SK-N-SH (cell line): ENCODE data around the gene ITCH. TPM values are rescaled to one million over a fixed set of nuclear protein-coding genes. Genes with fewer than 3 reads are reported as not detected.

ENCODE experiments used
- CTCF ChIA-PET: fragments of 300-600, 350-600 bp; formaldehyde crosslinking; extraction: SDS; loops from one replicate; lab custom pipeline; 2021; lab: Yijun Ruan, JAX
- POLR2A ChIA-PET: fragments of 350-600 bp; sonication (Branson Sonifier 250); formaldehyde crosslinking; extraction: SDS; loops from one replicate; lab custom pipeline; 2020; ENCODE audit warnings: antibody characterized with exemption, inconsistent platforms; lab: Yijun Ruan, JAX
- DNase-seq: peaks from one replicate; pipeline ENCODE4 v3.0.0; 2012
- H2AFZ ChIP-seq: fragments of 200-600 bp; sonication (generic); 2 replicates; pipeline ENCODE4 v1.8.1; 2016; ENCODE audit warnings: antibody characterized with exemption, mild to moderate bottlenecking, low read depth
- H3F3A ChIP-seq: fragments of 200-600 bp; sonication (generic); replicated peaks from 2 replicates; pipeline ENCODE3; 2016; ENCODE audit warnings: antibody characterized with exemption, mild to moderate bottlenecking; ENCODE audit not compliant: insufficient read depth
- H3K27ac ChIP-seq, 2 experiments: fragments of 200-500 bp in 1 of 2; fragments of 200-600 bp in 1 of 2; sonication (Bioruptor generic) in 1 of 2; sonication (generic), shearing (Covaris generic) in 1 of 2; 2 replicates each; pipeline versions ENCODE4 v1.5.1 to v1.6.1; 2014 to 2016; ENCODE audit warnings: low read depth in 2 of 2, inconsistent platforms in 1 of 2, low read length in 1 of 2, mild to moderate bottlenecking in 1 of 2, mixed read lengths in 1 of 2
- H3K27me3 ChIP-seq: fragments of 200-600 bp; sonication (generic), shearing (Covaris generic); 2 replicates; pipeline ENCODE4 v1.6.1; 2016; ENCODE audit warnings: mixed run types; ENCODE audit not compliant: insufficient read depth
- H3K36me3 ChIP-seq, 2 experiments: fragments of 200-500 bp in 1 of 2; fragments of 200-600 bp in 1 of 2; sonication (Bioruptor generic) in 1 of 2; sonication (generic) in 1 of 2; replicated peaks in 1 of 2; 2 replicates each; pipeline versions ENCODE3 to v1.5.1; 2014 to 2016; ENCODE audit warnings: low read length in 1 of 2, mild to moderate bottlenecking in 1 of 2; ENCODE audit not compliant: insufficient read depth in 2 of 2, control insufficient read depth in 1 of 2
- H3K4me1 ChIP-seq, 2 experiments: fragments of 200-500 bp in 1 of 2; fragments of 200-600 bp in 1 of 2; sonication (Bioruptor generic) in 1 of 2; sonication (generic), shearing (Covaris generic) in 1 of 2; 2 replicates each; pipeline versions ENCODE4 v1.5.1 to v1.6.1; 2014 to 2016; ENCODE audit warnings: low read depth in 1 of 2, low read length in 1 of 2, mixed run types in 1 of 2; ENCODE audit not compliant: insufficient read depth in 2 of 2, control insufficient read depth in 1 of 2
- H3K4me2 ChIP-seq: fragments of 200-600 bp; sonication (generic), shearing (Covaris generic); 2 replicates; pipeline ENCODE4 v1.6.1; 2017; ENCODE audit warnings: mixed run types
- H3K4me3 ChIP-seq, 2 experiments: fragments of 200-500 bp in 1 of 2; fragments of 200-600 bp in 1 of 2; sonication (Bioruptor generic) in 1 of 2; sonication (generic), shearing (Covaris generic) in 1 of 2; 2 replicates each; pipeline versions ENCODE4 v1.5.1 to v1.8.1; 2014 to 2016; ENCODE audit warnings: low read depth in 2 of 2, inconsistent platforms in 1 of 2, low read length in 1 of 2, mild to moderate bottlenecking in 1 of 2, mixed read lengths in 1 of 2, moderate library complexity in 1 of 2
- H3K79me2 ChIP-seq: fragments of 200-600 bp; sonication (generic); 2 replicates; pipeline ENCODE4 v1.8.1; 2017; ENCODE audit warnings: mild to moderate bottlenecking; ENCODE audit not compliant: insufficient read depth
- H3K9ac ChIP-seq: fragments of 200-600 bp; sonication (generic); 2 replicates; pipeline ENCODE4 v1.6.1; 2017; ENCODE audit warnings: mixed run types
- H3K9me2 ChIP-seq: fragments of 200-600 bp; sonication (generic); 2 replicates; pipeline ENCODE4 v1.6.1; 2017; ENCODE audit warnings: mixed run types
- H3K9me3 ChIP-seq: fragments of 200-600 bp; sonication (generic); 2 replicates; pipeline ENCODE4 v1.6.1; 2017; ENCODE audit warnings: mixed run types, mild to moderate bottlenecking, moderate library complexity
- H4K20me1 ChIP-seq: fragments of 200-600 bp; sonication (generic); 2 replicates; pipeline ENCODE4 v1.6.1; 2017; ENCODE audit warnings: mild to moderate bottlenecking, mixed run types; ENCODE audit not compliant: insufficient read depth
- CHD2 ChIP-seq: fragments of 150-350 bp; IDR thresholded peaks from 2 replicates; pipeline ENCODE4 v1.6.1; 2018; ENCODE audit warnings: low read length; ENCODE audit not compliant: partially characterized antibody
- CTCF ChIP-seq: fragments of 200-600 bp; sonication (generic); IDR thresholded peaks from 2 replicates; pipeline ENCODE4 v1.6.1; 2017; ENCODE audit warnings: antibody characterized with exemption, mild to moderate bottlenecking, moderate library complexity
- ELF1 ChIP-seq: IDR thresholded peaks from 2 replicates; pipeline ENCODE4 v1.4.0; 2012
- EP300 ChIP-seq, 2 experiments: IDR thresholded peaks; 2 replicates each; pipeline versions ENCODE4 v1.4.0 to v1.6.1; 2012; ENCODE audit warnings: borderline replicate concordance in 1 of 2, low read depth in 1 of 2, low read length in 1 of 2
- EZH2phosphoT487 ChIP-seq: fragments of 200-600 bp; sonication (generic); IDR thresholded peaks from 2 replicates; pipeline ENCODE4 v1.6.1; 2017; ENCODE audit warnings: low read depth, mixed run types, mild to moderate bottlenecking, antibody characterized with exemption, moderate library complexity, borderline replicate concordance
- GATA2 ChIP-seq: sonication (generic); formaldehyde crosslinking; IDR thresholded peaks from 2 replicates; pipeline ENCODE4 v1.5.0; 2020; ENCODE audit warnings: mild to moderate bottlenecking, missing genetic modification reagents
- IRF3 ChIP-seq: fragments of 150-350 bp; IDR thresholded peaks from 2 replicates; pipeline ENCODE4 v1.6.1; 2016; ENCODE audit warnings: mild to moderate bottlenecking, low read depth, low read length
- NRF1 ChIP-seq: IDR thresholded peaks from 2 replicates; pipeline ENCODE4 v1.6.1; 2012; ENCODE audit warnings: low read depth, mild to moderate bottlenecking, low read length
- PBX3 ChIP-seq: IDR thresholded peaks from 2 replicates; pipeline ENCODE4; 2012
- RCOR1 ChIP-seq: fragments of 150-350 bp; IDR thresholded peaks from 2 replicates; pipeline ENCODE4 v1.6.1; 2017; ENCODE audit warnings: antibody characterized with exemption, low read length
- REST ChIP-seq: IDR thresholded peaks from 2 replicates; pipeline ENCODE4 v1.6.1; 2012; ENCODE audit warnings: mild to moderate bottlenecking, low read depth, low read length, moderate library complexity
- RFX5 ChIP-seq: IDR thresholded peaks from 2 replicates; pipeline ENCODE4 v1.6.1; 2012; ENCODE audit warnings: mild to moderate bottlenecking, improper control_type of control experiment, low read length
- SIN3A ChIP-seq: IDR thresholded peaks from 2 replicates; pipeline ENCODE4 v1.6.1; 2012; ENCODE audit warnings: low read depth, mild to moderate bottlenecking, low read length, moderate library complexity, borderline replicate concordance
- TAF1 ChIP-seq: IDR thresholded peaks from 2 replicates; pipeline ENCODE4 v1.6.1; 2012; ENCODE audit warnings: low read depth, mild to moderate bottlenecking, low read length, moderate library complexity, borderline replicate concordance
- TCF12 ChIP-seq: IDR thresholded peaks from 2 replicates; pipeline ENCODE4 v1.4.0; 2012
- TEAD4 ChIP-seq: IDR thresholded peaks from 2 replicates; pipeline ENCODE4 v1.4.0; 2012; ENCODE audit warnings: mild to moderate bottlenecking, borderline replicate concordance; ENCODE audit not compliant: insufficient read depth
- USF1 ChIP-seq: IDR thresholded peaks from 2 replicates; pipeline ENCODE4 v1.4.0; 2012; ENCODE audit warnings: low read depth, borderline replicate concordance
- YY1 ChIP-seq: IDR thresholded peaks from 2 replicates; pipeline ENCODE4 v1.4.0; 2012; ENCODE audit warnings: low read depth, mild to moderate bottlenecking
- WGBS: methylation state at CpG from one replicate; pipeline ENCODE4 v1.1.6; 2017; ENCODE audit warnings: low lambda C conversion rate; 5-methylcytosine and 5-hydroxymethylcytosine counted together
- polyA plus RNA-seq, 3 experiments: library from polyadenylated mRNA; depleted of rRNA; stranded (reverse); fragments of >200 nt; gene quantifications; 2 replicates each; pipeline ENCODE4 v1.2.3, GENCODE V29; 2012

Gene ITCH
- polyA plus RNA-seq, 1 of the 3 experiments (the other 2 are of a cell fraction): 3.8 TPM

- TF ChIP-seq USF1 (no peak), TAF1 (no peak), EZH2phosphoT487 (no peak), SIN3A (no peak), CHD2 (no peak), EP300 (IDR thresholded peaks at IDR 0.05; ENCODE audit: borderline replicate concordance in 1 of 2, low read depth in 1 of 2, low read length in 1 of 2) (no peak), RFX5 (no peak), CTCF (no peak), GATA2 (CRISPR knock-in tag) (no peak)
Observed at GRCh38 chr20:34407962-34408474, 44.9 kb downstream of the ITCH start (continued).

GRCh38 chr20:34410336-34410735 is 47.3 kb downstream of the ITCH start:
- Histone ChIP-seq H3K9me3 (no peaks in the 10 kb centered on the region), H2AFZ (no peak overlapping the region), H3K4me2 (no peak overlapping the region), H3K27me3 (no peaks in the 10 kb centered on the region), H3K9me2 (no peaks in the 10 kb centered on the region), H3K79me2 (peaks cover 76% of the 10 kb centered on the region), H3K4me1 (peaks cover 0 to 10% of the 10 kb centered on the region in 2 experiments; a peak in 1 of 4 replicates), H4K20me1 (peaks cover 30% of the 10 kb centered on the region), H3K4me3 (no peak overlapping the region), H3K27ac (no peak overlapping the region), H3F3A (peaks cover 28% of the 10 kb centered on the region), H3K36me3 (peaks cover 21 to 59% of the 10 kb centered on the region in 2 experiments), H3K9ac (no peak overlapping the region)
- POLR2A ChIA-PET: no interaction called here
- DNase-seq: no peak
- CTCF ChIA-PET: no interaction called here
- 90% methylated on average over 6 of the region's 6 CpGs for WGBS
- TF ChIP-seq PBX3 (no peak), TCF12 (0 out of 2 replicates have a peak, but pooled peaks have one; percentile 24)

- H3K79me2 ChIP-seq: peaks cover 74% of the 10 kb centered on the region
- H3K27me3 ChIP-seq: no peaks in the 10 kb centered on the region
- DNase-seq: no peak
- H3K4me3 ChIP-seq: no peak overlapping the region
- 91% methylated on average over 3 of the region's 3 CpGs for WGBS
- H4K20me1 ChIP-seq: peaks cover 20% of the 10 kb centered on the region
- peaks cover 28% of the 10 kb centered on the region for H3F3A ChIP-seq
- no peak overlapping the region for H3K9ac ChIP-seq
- peaks cover 26 to 64% of the 10 kb centered on the region in 2 experiments for H3K36me3 ChIP-seq
- H2AFZ ChIP-seq: no peak overlapping the region
- peaks cover 0 to 10% of the 10 kb centered on the region in 2 experiments; a peak in 1 of 4 replicates for H3K4me1 ChIP-seq
- no peak overlapping the region for H3K27ac ChIP-seq
- POLR2A ChIA-PET: no interaction called here
- no peaks in the 10 kb centered on the region for H3K9me2 ChIP-seq
- no peak overlapping the region for H3K4me2 ChIP-seq
- H3K9me3 ChIP-seq: no peaks in the 10 kb centered on the region
- CTCF ChIA-PET: interaction anchor here (2.4 kb wide), 1 partner anchor 100 kb away, joined by 15 read pairs; no protein-coding TSS in a partner anchor
- TF ChIP-seq RCOR1 (no peak), REST (no peak), YY1 (no peak), ELF1 (no peak), NRF1 (no peak), GATA2 (CRISPR knock-in tag) (no peak), TEAD4 (no peak), IRF3 (no peak)
Observed at GRCh38 chr20:34412453-34412852, 49.4 kb downstream of the ITCH start.
